Measurements from ENCODE around the gene FKRP.

- TF ChIP-seq POLR2A (IDR thresholded peaks at IDR 0.05): no peak
- TF ChIP-seq CTCF (IDR thresholded peaks at IDR 0.05): no peak
Measured at GRCh38 chr19:46731584-46731983, 14.3 kb upstream of the FKRP start.

Measured in heart left ventricle (tissue), 13 donors.